Colonic mucosa (tissue), 4 donors: ENCODE data around the gene REV3L. TPM values are rescaled to one million over a fixed set of nuclear protein-coding genes. Genes with fewer than 3 reads are reported as not detected.
A peak's percentile ranks its signal among the peaks of the same experiment; 100 is the strongest.

Experiments
- DNase-seq: peaks from one replicate; pipeline ENCODE4 v3.0.0-alpha.2; 2020
- H3K27ac ChIP-seq: fragments of 200-600 bp; one replicate; pipeline ENCODE4 v1.8.0; 2021
- H3K27me3 ChIP-seq: fragments of 200-600 bp; one replicate; pipeline ENCODE4 v1.8.0; 2021
- H3K36me3 ChIP-seq: fragments of 200-600 bp; one replicate; pipeline ENCODE4 v1.8.0; 2021
- H3K4me1 ChIP-seq: fragments of 200-600 bp; one replicate; pipeline ENCODE4 v1.8.0; 2021; ENCODE audit warnings: mild to moderate bottlenecking
- H3K4me3 ChIP-seq: fragments of 200-600 bp; one replicate; pipeline ENCODE4 v1.8.0; 2021
- H3K9ac ChIP-seq, 2 donors: one replicate each; pipeline ENCODE4 v1.7.0; 2013; ENCODE audit warnings: control low read depth in 2 of 2, low read depth in 2 of 2, low read length in 2 of 2
- H3K9me3 ChIP-seq: fragments of 200-600 bp; one replicate; pipeline ENCODE4 v1.8.0; 2021
- intact Hi-C: fragments of 100-400 bp; cut with DNase I; formaldehyde crosslinking; loops from one replicate; pipeline ENCODE4 v1.14.1; 2022
- total RNA-seq, 2 donors: library from RNA; stranded (reverse); fragmentation: NEBNext Ultra II Directional in 1 of 2; extraction: Animal tissue kit (Norgen Biotek cat#: 25700) in 1 of 2; gene quantifications; one replicate each; pipeline ENCODE4 v1.2.1, GENCODE V29; 2021
- TF ChIP-seq, protein P1 (sequence below): fragments of 200-600 bp; IDR thresholded peaks from one replicate; pipeline ENCODE4 v1.8.0; 2022; ENCODE audit warnings: antibody characterized with exemption, mild to moderate bottlenecking
- donor health status: healthy.
- donor health status: DM: no; HTN: no; CAD: no.
- donor health status: DM: no; HTN: no; CAD: no.

REV3L gene
- total RNA-seq, 2 donors from 2014 or later, result 16.7 to 20.8 TPM

DNA sequence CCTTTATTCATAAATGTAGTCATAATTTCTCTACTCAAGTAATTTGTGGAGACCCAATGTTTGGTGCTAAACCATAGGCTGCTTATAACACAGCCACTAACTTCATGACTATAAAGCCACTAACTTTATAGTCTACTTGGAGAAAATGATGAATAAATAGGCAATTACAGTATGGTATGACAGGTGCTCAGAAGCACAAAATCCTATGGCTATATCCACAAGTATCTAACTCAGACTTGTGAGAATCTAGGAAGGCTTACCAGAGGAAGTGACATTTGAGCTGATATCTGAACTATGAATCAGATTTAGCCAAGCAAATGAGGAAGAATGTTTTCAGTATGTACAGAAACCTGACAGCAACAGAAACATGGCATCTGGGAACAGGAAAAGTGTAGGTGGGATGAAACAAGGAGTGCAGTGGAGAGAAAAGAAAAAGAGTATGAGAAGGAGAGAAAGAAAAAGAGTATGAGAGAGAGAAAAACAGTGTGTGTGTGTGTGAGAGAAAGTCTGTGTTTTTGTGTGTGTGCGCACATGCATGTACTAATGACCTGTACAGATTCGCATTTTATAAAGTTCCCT lies 59.9 kb downstream of the REV3L start:
- no peak for DNase-seq

DNA sequence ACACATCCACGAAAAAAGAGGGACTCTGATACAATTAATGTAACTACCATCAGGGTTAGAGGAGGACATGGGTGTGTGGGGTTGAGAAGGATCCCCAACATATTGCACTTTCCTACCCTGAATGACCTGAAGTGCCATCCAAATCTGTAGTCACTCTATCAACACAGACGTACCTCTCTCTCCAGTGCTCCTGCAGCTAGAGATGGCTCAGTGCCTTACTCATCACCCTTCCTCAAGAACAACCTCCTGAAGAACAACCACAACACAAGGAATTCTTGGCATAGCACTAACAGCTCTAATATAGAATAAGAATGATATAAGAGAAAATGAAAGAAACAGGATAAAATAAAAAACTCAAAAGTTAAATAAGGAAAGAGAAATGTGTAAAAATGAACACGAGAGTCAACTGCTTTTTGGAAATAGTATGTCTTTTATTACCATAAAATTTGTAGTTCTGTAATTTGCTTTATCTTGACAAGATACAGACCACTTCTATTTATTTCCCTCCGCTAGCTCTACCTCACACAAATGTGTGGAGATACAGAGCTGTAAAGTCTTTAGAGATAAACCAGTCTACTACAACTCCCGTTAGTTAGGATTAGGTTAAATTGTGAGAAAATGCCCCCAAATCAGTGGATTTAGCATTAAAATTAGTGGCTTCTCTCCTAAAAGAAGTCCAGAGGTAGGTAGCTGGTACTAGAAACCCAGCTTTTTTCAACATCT lies 63.9 kb downstream of the REV3L start:
- DNase-seq, result no peak
- Histone ChIP-seq H3K9me3 (no peaks in the 10 kb centered on the region), H3K9ac (no peak overlapping the region), H3K27ac (no peak overlapping the region), H3K27me3 (no peaks in the 10 kb centered on the region), H3K4me1 (no peaks in the 10 kb centered on the region), H3K4me3 (no peak overlapping the region), H3K36me3 (no peaks in the 10 kb centered on the region)
- intact Hi-C loops, result no loop called here
- TF ChIP-seq, protein P1, sequence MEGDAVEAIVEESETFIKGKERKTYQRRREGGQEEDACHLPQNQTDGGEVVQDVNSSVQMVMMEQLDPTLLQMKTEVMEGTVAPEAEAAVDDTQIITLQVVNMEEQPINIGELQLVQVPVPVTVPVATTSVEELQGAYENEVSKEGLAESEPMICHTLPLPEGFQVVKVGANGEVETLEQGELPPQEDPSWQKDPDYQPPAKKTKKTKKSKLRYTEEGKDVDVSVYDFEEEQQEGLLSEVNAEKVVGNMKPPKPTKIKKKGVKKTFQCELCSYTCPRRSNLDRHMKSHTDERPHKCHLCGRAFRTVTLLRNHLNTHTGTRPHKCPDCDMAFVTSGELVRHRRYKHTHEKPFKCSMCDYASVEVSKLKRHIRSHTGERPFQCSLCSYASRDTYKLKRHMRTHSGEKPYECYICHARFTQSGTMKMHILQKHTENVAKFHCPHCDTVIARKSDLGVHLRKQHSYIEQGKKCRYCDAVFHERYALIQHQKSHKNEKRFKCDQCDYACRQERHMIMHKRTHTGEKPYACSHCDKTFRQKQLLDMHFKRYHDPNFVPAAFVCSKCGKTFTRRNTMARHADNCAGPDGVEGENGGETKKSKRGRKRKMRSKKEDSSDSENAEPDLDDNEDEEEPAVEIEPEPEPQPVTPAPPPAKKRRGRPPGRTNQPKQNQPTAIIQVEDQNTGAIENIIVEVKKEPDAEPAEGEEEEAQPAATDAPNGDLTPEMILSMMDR, result no peak

More for the DNA sequence above, 59.9 kb downstream of the REV3L start:
- TF ChIP-seq, protein P1, result no peak
- no peaks in the 10 kb centered on the region for H3K36me3 ChIP-seq
- no peaks in the 10 kb centered on the region for H3K27me3 ChIP-seq
- H3K4me3 ChIP-seq, result no peak overlapping the region
- H3K27ac ChIP-seq, result no peak overlapping the region
- H3K9me3 ChIP-seq, result no peaks in the 10 kb centered on the region
- no peak overlapping the region for H3K9ac ChIP-seq
- H3K4me1 ChIP-seq, result peaks cover 6% of the 10 kb centered on the region
- intact Hi-C loops, result loop anchor here (10.0 kb wide), 1 partner anchor 52 kb away; no protein-coding TSS in a partner anchor

DNA sequence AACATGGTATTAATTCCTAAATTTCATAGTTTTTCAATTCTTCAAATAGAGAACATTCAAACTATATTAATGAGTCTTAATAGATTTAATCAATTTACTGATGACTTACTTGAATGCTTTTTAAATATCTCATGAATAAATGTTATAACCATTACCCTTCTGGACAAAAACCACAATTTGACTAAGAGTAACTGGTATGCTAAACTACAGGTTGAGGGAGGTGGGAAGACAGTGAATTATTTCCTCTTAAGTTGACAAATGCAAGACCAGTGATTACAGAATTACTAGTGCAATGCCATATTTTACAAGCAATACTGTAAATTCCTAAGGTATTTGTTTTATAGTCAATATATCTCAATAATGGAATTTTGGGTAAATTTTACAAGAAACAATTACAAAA lies 65.1 kb downstream of the REV3L start:
- H3K27ac ChIP-seq, result no peak overlapping the region
- H3K27me3 ChIP-seq, result no peaks in the 10 kb centered on the region
- intact Hi-C loops, result no loop called here
- no peak overlapping the region for H3K9ac ChIP-seq
- TF ChIP-seq, protein P1, result no peak
- no peak for DNase-seq
- H3K4me3 ChIP-seq, result no peak overlapping the region
- no peaks in the 10 kb centered on the region for H3K4me1 ChIP-seq
- no peaks in the 10 kb centered on the region for H3K36me3 ChIP-seq
- H3K9me3 ChIP-seq, result no peaks in the 10 kb centered on the region

DNA sequence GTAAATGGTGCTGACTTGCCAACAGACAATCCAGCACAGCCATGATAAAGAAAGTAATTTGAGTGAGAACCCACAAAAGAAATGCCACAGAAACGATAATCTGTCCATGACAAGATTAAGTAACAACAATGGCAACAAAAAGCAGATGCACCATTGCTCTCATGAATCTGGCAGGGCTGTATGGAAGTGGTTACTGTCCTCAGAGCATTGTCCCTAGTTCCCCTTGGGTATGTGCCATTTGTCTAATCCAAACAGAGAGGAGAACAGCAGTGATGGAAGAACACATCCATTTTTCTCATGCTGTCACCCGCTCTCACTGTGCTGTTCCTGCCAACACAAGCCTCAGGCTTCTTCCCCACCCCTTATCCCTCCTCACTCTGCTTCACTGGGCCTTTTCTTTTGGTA lies 65.8 kb downstream of the REV3L start:
- Histone ChIP-seq H3K27me3 (no peaks in the 10 kb centered on the region), H3K4me1 (no peaks in the 10 kb centered on the region), H3K9ac (no peak overlapping the region), H3K27ac (no peak overlapping the region), H3K36me3 (no peaks in the 10 kb centered on the region), H3K4me3 (no peak overlapping the region), H3K9me3 (no peaks in the 10 kb centered on the region)
- TF ChIP-seq, protein P1, result no peak
- peak; percentile 25 for DNase-seq
- intact Hi-C loops, result no loop called here

DNA sequence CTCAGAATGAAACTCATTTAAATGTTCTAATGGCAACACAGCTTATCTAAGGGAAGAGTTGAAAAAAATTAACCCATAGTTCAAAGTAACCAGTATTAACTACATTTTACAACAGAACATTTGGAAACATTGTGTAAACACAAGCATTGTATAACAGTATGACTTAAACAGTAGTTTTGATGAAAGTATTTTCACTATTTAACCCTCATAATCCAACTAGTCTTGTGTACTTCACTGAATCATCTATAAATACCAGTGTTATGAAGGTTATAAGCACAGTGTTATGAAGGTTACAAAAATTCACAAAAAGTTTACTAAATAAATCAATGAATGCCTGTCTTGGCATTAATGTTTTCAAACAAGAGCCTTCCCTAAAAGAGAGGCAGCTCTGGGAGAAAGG lies 66.5 kb downstream of the REV3L start:
- no peaks in the 10 kb centered on the region for H3K9me3 ChIP-seq
- H3K27ac ChIP-seq, result no peak overlapping the region
- DNase-seq, result no peak
- H3K4me1 ChIP-seq, result no peaks in the 10 kb centered on the region
- no peak overlapping the region for H3K9ac ChIP-seq
- intact Hi-C loops, result no loop called here
- H3K36me3 ChIP-seq, result no peaks in the 10 kb centered on the region
- TF ChIP-seq, protein P1, result no peak
- no peak overlapping the region for H3K4me3 ChIP-seq
- no peaks in the 10 kb centered on the region for H3K27me3 ChIP-seq
